ENCODE data around the gene TAS2R31. TPM values are rescaled to one million over a fixed set of nuclear protein-coding genes. Genes with fewer than 3 reads are reported as not detected.
"Not testable (repeated sequence)": the region's sequence is repeated elsewhere in the genome, so short reads cannot be mapped to it uniquely, and the experiment has no call there.

TAS2R31 gene
- total RNA-seq, 1 donor from 2014 or later, result not detected

GRCh38 chr12:11059784-11060183, 28.6 kb upstream of the TAS2R31 start:
- no peak for DNase-seq (ENCODE audit: low read depth)
- TF ChIP-seq CTCF (conservative IDR thresholded peaks at IDR 0.05; ENCODE audit: low read depth, low read length), result no peak
- no peak overlapping the region for H3K4me3 ChIP-seq (ENCODE audit: low read depth, low read length)

GRCh38 chr12:11059041-11059440, 27.8 kb upstream of the TAS2R31 start:
- no peak for DNase-seq (ENCODE audit: low read depth)
- no peak for TF ChIP-seq CTCF (conservative IDR thresholded peaks at IDR 0.05; ENCODE audit: low read depth, low read length)
- no peak overlapping the region for H3K4me3 ChIP-seq (ENCODE audit: low read depth, low read length)

- H3K4me3 ChIP-seq (ENCODE audit: low read depth, low read length), result no peak overlapping the region
- no peak for DNase-seq (ENCODE audit: low read depth)
- no peak for TF ChIP-seq CTCF (conservative IDR thresholded peaks at IDR 0.05; ENCODE audit: low read depth, low read length)
Measured at GRCh38 chr12:11055306-11055705, 24.1 kb upstream of the TAS2R31 start.

GRCh38 chr12:11049806-11050531, 18.8 kb upstream of the TAS2R31 start:
- H3K4me3 ChIP-seq (ENCODE audit: low read depth, low read length); DNase-seq (ENCODE audit: low read depth): not testable (repeated sequence)

GRCh38 chr12:11041366-11041765, 10.2 kb upstream of the TAS2R31 start:
- not testable (repeated sequence) for H3K4me3 ChIP-seq (ENCODE audit: low read depth, low read length); DNase-seq (ENCODE audit: low read depth)

- no peak overlapping the region for H3K4me3 ChIP-seq (ENCODE audit: low read depth, low read length)
- no peak for DNase-seq (ENCODE audit: low read depth)
- no peak for TF ChIP-seq CTCF (conservative IDR thresholded peaks at IDR 0.05; ENCODE audit: low read depth, low read length)
Measured at GRCh38 chr12:11040162-11040561, 9.0 kb upstream of the TAS2R31 start.

- TF ChIP-seq CTCF (conservative IDR thresholded peaks at IDR 0.05; ENCODE audit: low read depth, low read length), result no peak
- no peak overlapping the region for H3K4me3 ChIP-seq (ENCODE audit: low read depth, low read length)
- no peak for DNase-seq (ENCODE audit: low read depth)
Measured at GRCh38 chr12:11039171-11039570, 8.0 kb upstream of the TAS2R31 start.

GRCh38 chr12:11033959-11034358, 2.8 kb upstream of the TAS2R31 start:
- DNase-seq (ENCODE audit: low read depth), result not testable (repeated sequence)

More at GRCh38 chr12:11033959-11034358, 2.8 kb upstream of the TAS2R31 start:
- H3K4me3 ChIP-seq (ENCODE audit: low read depth, low read length), result not testable (repeated sequence)
